Right renal pelvis (tissue), 4 donors: ENCODE results near the gene LZTS3. TPM values are rescaled to one million over a fixed set of nuclear protein-coding genes. Genes with fewer than 3 reads are reported as not detected.

ENCODE experiments used
- DNase-seq, 4 donors: peaks; one replicate each; pipeline ENCODE4 v3.0.0-alpha.2; 2013; ENCODE audit warnings: low read depth in 4 of 4, low spot score in 3 of 4, missing footprints in 1 of 4
- polyA plus RNA-seq, 4 donors: library from polyadenylated mRNA; unstranded; fragments of 120-200 nt; gene quantifications; one replicate each; pipeline ENCODE4 v1.2.1, GENCODE V29; 2013; ENCODE audit not compliant: insufficient read length in 4 of 4

The LZTS3 gene
- polyA plus RNA-seq, 4 donors: 14.4 to 18.9 (median 15.6) TPM

- no peak for DNase-seq
These were observed 57.0 kb downstream of the LZTS3 start for GRCh38 chr20:3116341-3116740.

GRCh38 chr20:3115190-3116107, 57.9 kb downstream of the LZTS3 start:
- peak in 3 of 4 donors; percentile 25 to 38 (median 27) for DNase-seq

Other genes with a start within 250 kb of the LZTS3 start
- under 1 TPM in 2 of 4 donors, not detected in 2; 0.27 to 0.43 TPM for gene GNRH2, start 129.9 kb downstream of the LZTS3 start, polyA plus RNA-seq
- 10 to 100 TPM; 48.2 to 80.8 (median 54.5) TPM for gene MRPS26, start 127.5 kb downstream of the LZTS3 start, polyA plus RNA-seq
- gene OXT, start 101.9 kb downstream of the LZTS3 start, polyA plus RNA-seq: 1 to 10 TPM in 1 of 4 donors, under 1 TPM in 2, not detected in 1; 0.54 to 1.0 (median 0.69) TPM
- 1 to 10 TPM in 1 of 4 donors, not detected in 3; 1.0 TPM for gene AVP, start 88.8 kb downstream of the LZTS3 start, polyA plus RNA-seq
- gene FASTKD5, start 13.7 kb downstream of the LZTS3 start, polyA plus RNA-seq: 10 to 100 TPM; 17.0 to 22.5 (median 20.6) TPM
- 10 to 100 TPM in 1 of 4 donors, 1 to 10 TPM in 3; 9.1 to 10.4 (median 9.7) TPM for gene UBOX5, start 13.7 kb downstream of the LZTS3 start, polyA plus RNA-seq
- 10 to 100 TPM; 45.7 to 57.7 (median 48.3) TPM for gene DDRGK1, start 31.1 kb upstream of the LZTS3 start, polyA plus RNA-seq
- 10 to 100 TPM; 46.1 to 70.6 (median 49.5) TPM for gene ITPA, start 35.9 kb upstream of the LZTS3 start, polyA plus RNA-seq
- gene SLC4A11, start 65.6 kb upstream of the LZTS3 start, polyA plus RNA-seq: 1 to 10 TPM; 1.7 to 3.8 (median 2.4) TPM
- gene DNAAF9, start 234.1 kb upstream of the LZTS3 start, polyA plus RNA-seq: 10 to 100 TPM; 27.1 to 31.6 (median 29.0) TPM